Skeletal muscle satellite cell (primary cell): ENCODE results near the gene ELFN2.

ENCODE experiments used
- H3K27me3 ChIP-seq: 2 replicates; pipeline ENCODE4 v1.7.0; 2013; ENCODE audit warnings: low read length; ENCODE audit not compliant: control insufficient read depth, insufficient read depth
- H3K36me3 ChIP-seq: 2 replicates; pipeline ENCODE4 v1.7.0; 2013; ENCODE audit warnings: mild to moderate bottlenecking, control low read depth, low read length; ENCODE audit not compliant: insufficient read depth
- H3K4me1 ChIP-seq: 2 replicates; pipeline ENCODE4 v1.7.0; 2013; ENCODE audit warnings: low read length; ENCODE audit not compliant: control insufficient read depth, insufficient read depth
- H3K4me2 ChIP-seq: 2 replicates; pipeline ENCODE4 v1.7.0; 2013; ENCODE audit warnings: mild to moderate bottlenecking, low read length
- H3K4me3 ChIP-seq: 2 replicates; pipeline ENCODE4 v1.7.0; 2013; ENCODE audit warnings: low read length
- H3K9ac ChIP-seq: 2 replicates; pipeline ENCODE4 v1.7.0; 2013; ENCODE audit warnings: mild to moderate bottlenecking, low read depth, low read length, moderate library complexity
- H3K9me3 ChIP-seq: replicated peaks from 2 replicates; pipeline ENCODE4 v1.7.0; 2013; ENCODE audit warnings: mild to moderate bottlenecking, control low read depth, low read length

Gene ELFN2

DNA sequence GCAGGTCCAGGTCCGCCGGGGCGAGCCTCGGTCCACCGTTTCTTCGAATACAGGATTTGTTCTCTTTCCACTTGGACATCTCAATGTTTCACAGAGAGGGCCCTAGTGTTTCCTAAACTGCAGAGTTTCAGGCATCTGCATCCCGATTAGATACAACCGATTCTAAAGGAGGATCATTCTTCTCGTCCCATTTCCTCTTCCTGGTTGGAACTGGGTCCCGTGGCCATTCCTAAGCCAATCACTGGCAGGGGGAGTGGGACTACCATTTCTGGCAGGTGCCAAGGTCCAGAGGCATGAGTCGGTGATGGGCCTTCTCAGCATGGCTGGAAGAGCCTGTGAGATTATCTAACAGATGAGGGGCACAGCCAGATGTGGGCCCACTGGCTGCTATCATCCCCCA, 68.9 kb downstream of the ELFN2 start:
- Histone ChIP-seq H3K4me3 (no peak overlapping the region), H3K4me2 (no peak overlapping the region), H3K27me3 (peaks cover 15% of the 10 kb centered on the region), H3K9ac (no peak overlapping the region), H3K4me1 (peaks cover 11% of the 10 kb centered on the region), H3K36me3 (no peaks in the 10 kb centered on the region), H3K9me3 (no peaks in the 10 kb centered on the region)

DNA sequence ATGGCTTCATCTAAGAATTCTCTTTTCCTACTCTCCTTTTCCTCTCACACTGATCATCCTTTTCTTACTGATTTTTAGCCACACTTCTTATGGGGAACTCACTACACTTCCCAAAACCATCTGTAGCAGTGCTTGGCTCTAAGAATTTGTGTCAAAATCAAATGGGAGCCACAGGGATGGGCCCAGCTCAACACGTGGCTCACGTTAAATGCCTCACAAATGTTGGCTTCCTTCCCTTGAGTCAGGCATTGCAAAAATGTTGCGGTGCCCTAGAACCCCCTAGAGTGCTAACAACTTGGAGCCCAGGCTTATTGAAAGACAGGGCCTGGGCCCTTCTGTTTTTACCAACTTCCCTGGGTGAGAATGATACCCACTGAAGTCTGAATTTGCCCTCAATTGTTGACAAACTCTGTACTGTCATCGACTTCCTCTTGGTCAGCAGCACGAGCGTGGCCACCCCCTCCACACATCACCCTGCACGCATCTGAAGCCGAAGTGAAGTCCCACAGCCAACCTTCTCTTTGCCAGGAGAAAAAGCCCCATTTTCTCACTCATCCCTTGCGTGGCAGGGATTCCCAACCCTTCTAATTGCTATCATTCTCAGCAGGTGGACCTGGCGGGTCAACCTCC, 69.7 kb downstream of the ELFN2 start:
- Histone ChIP-seq H3K9me3 (no peaks in the 10 kb centered on the region), H3K4me3 (no peak overlapping the region), H3K27me3 (peaks cover 9% of the 10 kb centered on the region), H3K36me3 (no peaks in the 10 kb centered on the region), H3K4me2 (no peak overlapping the region), H3K9ac (no peak overlapping the region), H3K4me1 (peaks cover 18% of the 10 kb centered on the region)

DNA sequence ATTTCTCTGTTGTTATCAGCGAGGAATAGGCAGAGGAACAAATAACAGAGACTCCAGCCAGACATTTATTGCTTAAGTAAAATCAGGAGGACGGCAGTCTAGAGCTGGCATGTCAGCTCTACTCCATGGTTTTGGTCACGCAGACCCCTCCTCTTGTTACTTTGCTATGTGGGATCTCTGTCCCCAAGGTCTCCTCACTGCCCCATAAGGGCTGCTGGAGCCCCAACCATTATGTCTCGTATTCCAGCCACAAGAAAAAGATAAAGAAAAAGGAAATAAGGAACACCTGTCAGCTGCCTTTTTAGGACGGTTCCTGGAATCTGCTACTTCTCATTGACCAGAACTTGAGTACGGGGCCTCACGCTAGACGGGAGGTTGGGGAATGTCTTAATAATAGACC, 70.4 kb downstream of the ELFN2 start:
- Histone ChIP-seq H3K9ac (no peak overlapping the region), H3K4me1 (peaks cover 18% of the 10 kb centered on the region), H3K9me3 (no peaks in the 10 kb centered on the region), H3K4me2 (no peak overlapping the region), H3K27me3 (peaks cover 11% of the 10 kb centered on the region), H3K36me3 (no peaks in the 10 kb centered on the region), H3K4me3 (no peak overlapping the region)

- Histone ChIP-seq H3K36me3 (no peaks in the 10 kb centered on the region), H3K9me3 (no peaks in the 10 kb centered on the region), H3K9ac (no peak overlapping the region), H3K27me3 (peaks cover 11% of the 10 kb centered on the region), H3K4me1 (peaks cover 18% of the 10 kb centered on the region), H3K4me3 (no peak overlapping the region), H3K4me2 (no peak overlapping the region)
These were observed 72.1 kb downstream of the ELFN2 start for GRCh38 chr22:37355174-37355573.

DNA sequence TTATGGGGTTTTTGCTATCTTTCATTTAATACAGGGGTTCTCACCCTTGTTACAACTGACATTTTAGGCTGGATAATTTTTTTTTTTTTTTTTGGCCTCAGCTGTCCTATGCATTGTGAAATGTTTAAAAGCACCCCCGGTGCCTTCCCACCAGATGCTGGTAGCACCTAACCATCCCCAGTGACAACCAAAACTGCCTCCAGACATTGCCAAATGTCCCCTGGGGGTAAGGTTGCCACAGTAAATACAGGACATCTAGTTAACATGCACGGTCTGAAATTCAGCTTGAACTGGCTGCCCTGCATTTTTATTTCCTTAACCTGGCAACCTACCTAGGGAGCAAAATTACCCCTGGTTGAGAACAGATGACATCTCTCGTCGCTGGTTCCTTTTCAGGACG, 72.6 kb downstream of the ELFN2 start:
- H3K27me3 ChIP-seq = peaks cover 11% of the 10 kb centered on the region
- peaks cover 18% of the 10 kb centered on the region for H3K4me1 ChIP-seq
- H3K9me3 ChIP-seq = no peaks in the 10 kb centered on the region
- no peak overlapping the region for H3K9ac ChIP-seq
- no peaks in the 10 kb centered on the region for H3K36me3 ChIP-seq
- H3K4me3 ChIP-seq = no peak overlapping the region
- H3K4me2 ChIP-seq = no peak overlapping the region

GRCh38 chr22:37354261-37354660, 73.0 kb downstream of the ELFN2 start:
- H3K27me3 ChIP-seq = peaks cover 11% of the 10 kb centered on the region
- peak overlapping the region; percentile 14 for H3K4me2 ChIP-seq
- H3K4me1 ChIP-seq = peaks cover 18% of the 10 kb centered on the region
- no peak overlapping the region for H3K9ac ChIP-seq
- H3K9me3 ChIP-seq = no peaks in the 10 kb centered on the region
- H3K36me3 ChIP-seq = no peaks in the 10 kb centered on the region
- H3K4me3 ChIP-seq = no peak overlapping the region

- no peaks in the 10 kb centered on the region for H3K9me3 ChIP-seq
- H3K4me3 ChIP-seq = no peak overlapping the region
- H3K4me2 ChIP-seq = peak overlapping the region; percentile 46
- no peak overlapping the region for H3K9ac ChIP-seq
- H3K27me3 ChIP-seq = peaks cover 11% of the 10 kb centered on the region
- no peaks in the 10 kb centered on the region for H3K36me3 ChIP-seq
- H3K4me1 ChIP-seq = peaks cover 18% of the 10 kb centered on the region
These were observed 73.4 kb downstream of the ELFN2 start for GRCh38 chr22:37353839-37354238.

- H3K4me1 ChIP-seq = peaks cover 18% of the 10 kb centered on the region
- no peak overlapping the region for H3K4me3 ChIP-seq
- H3K9me3 ChIP-seq = no peaks in the 10 kb centered on the region
- H3K27me3 ChIP-seq = peaks cover 11% of the 10 kb centered on the region
- no peaks in the 10 kb centered on the region for H3K36me3 ChIP-seq
- no peak overlapping the region for H3K9ac ChIP-seq
- no peak overlapping the region for H3K4me2 ChIP-seq
These were observed 74.8 kb downstream of the ELFN2 start for GRCh38 chr22:37352481-37352880.

- no peaks in the 10 kb centered on the region for H3K36me3 ChIP-seq
- peaks cover 11% of the 10 kb centered on the region for H3K27me3 ChIP-seq
- H3K9ac ChIP-seq = no peak overlapping the region
- H3K4me2 ChIP-seq = no peak overlapping the region
- no peak overlapping the region for H3K4me3 ChIP-seq
- H3K9me3 ChIP-seq = no peaks in the 10 kb centered on the region
- peaks cover 23% of the 10 kb centered on the region for H3K4me1 ChIP-seq
These were observed 76.0 kb downstream of the ELFN2 start for GRCh38 chr22:37351232-37351631.

- Histone ChIP-seq H3K9me3 (no peaks in the 10 kb centered on the region), H3K4me2 (no peak overlapping the region), H3K27me3 (peaks cover 4% of the 10 kb centered on the region), H3K9ac (no peak overlapping the region), H3K4me1 (peaks cover 25% of the 10 kb centered on the region), H3K36me3 (no peaks in the 10 kb centered on the region), H3K4me3 (no peak overlapping the region)
These were observed 78.0 kb downstream of the ELFN2 start for GRCh38 chr22:37349043-37349814.

DNA sequence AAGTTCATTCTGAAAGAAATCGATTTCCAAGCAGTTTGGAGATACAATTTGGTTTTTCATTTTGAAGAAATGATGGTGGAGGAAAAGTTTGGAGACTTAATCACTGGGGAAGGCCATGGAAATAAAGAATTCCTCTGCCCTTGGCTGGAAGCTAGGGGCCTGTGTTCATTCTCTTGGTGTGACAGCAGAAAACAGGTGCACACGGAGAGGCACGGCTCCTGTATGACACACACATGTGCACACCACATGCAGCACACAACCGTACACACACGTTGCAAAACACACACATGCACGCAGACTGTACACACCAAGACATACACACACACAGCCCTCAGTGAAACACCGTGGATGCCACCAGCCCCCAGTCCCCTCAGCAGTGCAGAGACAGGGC, 80.8 kb downstream of the ELFN2 start:
- H3K4me2 ChIP-seq = no peak overlapping the region
- no peak overlapping the region for H3K4me3 ChIP-seq
- peaks cover 16% of the 10 kb centered on the region for H3K4me1 ChIP-seq
- peaks cover 16% of the 10 kb centered on the region for H3K27me3 ChIP-seq
- no peak overlapping the region for H3K9ac ChIP-seq
- H3K9me3 ChIP-seq = no peaks in the 10 kb centered on the region
- H3K36me3 ChIP-seq = no peaks in the 10 kb centered on the region
